ENCODE data around the gene CHAF1B.

DNA sequence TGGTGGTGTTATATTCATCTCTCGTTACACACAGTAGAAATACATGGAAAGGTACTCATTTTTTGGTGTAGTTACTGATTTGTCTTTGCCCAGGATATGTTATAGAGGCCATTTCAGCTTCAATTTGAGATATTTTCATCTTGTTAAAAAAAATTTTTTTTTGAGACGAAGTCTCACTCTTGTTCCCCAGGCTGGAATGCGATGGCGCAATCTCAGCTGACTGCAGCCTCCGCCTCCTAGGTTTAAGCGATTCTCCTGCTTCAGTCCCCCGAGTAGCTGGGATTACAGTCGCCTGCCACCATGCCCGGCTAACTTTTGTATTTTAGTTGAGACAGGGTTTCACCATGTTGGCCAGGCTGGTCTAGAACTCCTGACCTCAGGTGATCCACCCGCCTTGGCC lies 46.2 kb upstream of the CHAF1B start:
- TF ChIP-seq, protein P1, sequence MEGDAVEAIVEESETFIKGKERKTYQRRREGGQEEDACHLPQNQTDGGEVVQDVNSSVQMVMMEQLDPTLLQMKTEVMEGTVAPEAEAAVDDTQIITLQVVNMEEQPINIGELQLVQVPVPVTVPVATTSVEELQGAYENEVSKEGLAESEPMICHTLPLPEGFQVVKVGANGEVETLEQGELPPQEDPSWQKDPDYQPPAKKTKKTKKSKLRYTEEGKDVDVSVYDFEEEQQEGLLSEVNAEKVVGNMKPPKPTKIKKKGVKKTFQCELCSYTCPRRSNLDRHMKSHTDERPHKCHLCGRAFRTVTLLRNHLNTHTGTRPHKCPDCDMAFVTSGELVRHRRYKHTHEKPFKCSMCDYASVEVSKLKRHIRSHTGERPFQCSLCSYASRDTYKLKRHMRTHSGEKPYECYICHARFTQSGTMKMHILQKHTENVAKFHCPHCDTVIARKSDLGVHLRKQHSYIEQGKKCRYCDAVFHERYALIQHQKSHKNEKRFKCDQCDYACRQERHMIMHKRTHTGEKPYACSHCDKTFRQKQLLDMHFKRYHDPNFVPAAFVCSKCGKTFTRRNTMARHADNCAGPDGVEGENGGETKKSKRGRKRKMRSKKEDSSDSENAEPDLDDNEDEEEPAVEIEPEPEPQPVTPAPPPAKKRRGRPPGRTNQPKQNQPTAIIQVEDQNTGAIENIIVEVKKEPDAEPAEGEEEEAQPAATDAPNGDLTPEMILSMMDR (IDR thresholded peaks at IDR 0.05; ENCODE audit: low read depth, low read length) = no peak
- no peak for TF ChIP-seq EZH2phosphoT487 (IDR thresholded peaks at IDR 0.05; ENCODE audit: low read depth)

All from OCI-LY3 (cell line).